ENCODE results near the gene SLC7A10. TPM values are rescaled to one million over a fixed set of nuclear protein-coding genes. Genes with fewer than 3 reads are reported as not detected.
A peak's percentile ranks its signal among the peaks of the same experiment; 100 is the strongest.

The SLC7A10 gene
- total RNA-seq, 1 donor, result not detected

GRCh38 chr19:33207903-33208302 is 17.7 kb downstream of the SLC7A10 start:
- H3K4me1 ChIP-seq (ENCODE audit: insufficient read depth, low read length), result no peaks in the 10 kb centered on the region
- no peak for TF ChIP-seq CTCF (IDR thresholded peaks at IDR 0.05; ENCODE audit: extremely low read depth, low read depth, low read length)
- no peak overlapping the region for H3K4me2 ChIP-seq (ENCODE audit: insufficient read depth, low read length)
- no peak overlapping the region for H2AFZ ChIP-seq (ENCODE audit: low read length)
- H3K9me3 ChIP-seq (ENCODE audit: low read depth, low read length), result no peaks in the 10 kb centered on the region
- no peak for DNase-seq (ENCODE audit: insufficient read length, low spot score, missing footprints)
- peaks cover 3% of the 10 kb centered on the region for H4K20me1 ChIP-seq (ENCODE audit: insufficient read depth, low read length)
- no peak overlapping the region for H3K27ac ChIP-seq (ENCODE audit: low read depth, low read length)
- H3K79me2 ChIP-seq (ENCODE audit: insufficient read depth, low read length), result no peaks in the 10 kb centered on the region
- no peak overlapping the region for H3K4me3 ChIP-seq (ENCODE audit: insufficient read depth, low read length)
- H3K27me3 ChIP-seq (ENCODE audit: insufficient read depth, low read length), result no peaks in the 10 kb centered on the region
- H3K36me3 ChIP-seq (ENCODE audit: insufficient read depth, low read length), result no peaks in the 10 kb centered on the region

- TF ChIP-seq CTCF (IDR thresholded peaks at IDR 0.05; ENCODE audit: extremely low read depth, low read depth, low read length), result no peak
- Histone ChIP-seq H3K4me2 (ENCODE audit: insufficient read depth, low read length) (no peak overlapping the region), H3K9me3 (ENCODE audit: low read depth, low read length) (no peaks in the 10 kb centered on the region), H3K79me2 (ENCODE audit: insufficient read depth, low read length) (no peaks in the 10 kb centered on the region), H3K27ac (ENCODE audit: low read depth, low read length) (no peak overlapping the region), H2AFZ (ENCODE audit: low read length) (no peak overlapping the region), H3K27me3 (ENCODE audit: insufficient read depth, low read length) (no peaks in the 10 kb centered on the region), H3K4me3 (ENCODE audit: insufficient read depth, low read length) (no peak overlapping the region), H3K4me1 (ENCODE audit: insufficient read depth, low read length) (no peaks in the 10 kb centered on the region), H4K20me1 (ENCODE audit: insufficient read depth, low read length) (peaks cover 3% of the 10 kb centered on the region), H3K36me3 (ENCODE audit: insufficient read depth, low read length) (no peaks in the 10 kb centered on the region)
- peak; percentile 63 for DNase-seq (ENCODE audit: insufficient read length, low spot score, missing footprints)
Measured at GRCh38 chr19:33207040-33207620, 18.5 kb downstream of the SLC7A10 start.

- Histone ChIP-seq H4K20me1 (ENCODE audit: insufficient read depth, low read length) (peaks cover 3% of the 10 kb centered on the region), H2AFZ (ENCODE audit: low read length) (no peak overlapping the region)
Measured at GRCh38 chr19:33206261-33207039, 19.2 kb downstream of the SLC7A10 start.

More at GRCh38 chr19:33206261-33207039, 19.2 kb downstream of the SLC7A10 start:
- Histone ChIP-seq H3K4me1 (ENCODE audit: insufficient read depth, low read length) (no peaks in the 10 kb centered on the region), H3K9me3 (ENCODE audit: low read depth, low read length) (no peaks in the 10 kb centered on the region), H3K4me3 (ENCODE audit: insufficient read depth, low read length) (no peak overlapping the region), H3K27me3 (ENCODE audit: insufficient read depth, low read length) (no peaks in the 10 kb centered on the region), H3K4me2 (ENCODE audit: insufficient read depth, low read length) (no peak overlapping the region), H3K36me3 (ENCODE audit: insufficient read depth, low read length) (no peaks in the 10 kb centered on the region), H3K27ac (ENCODE audit: low read depth, low read length) (no peak overlapping the region), H3K79me2 (ENCODE audit: insufficient read depth, low read length) (no peaks in the 10 kb centered on the region)
- DNase-seq (ENCODE audit: insufficient read length, low spot score, missing footprints), result peak; percentile 86
- TF ChIP-seq CTCF (IDR thresholded peaks at IDR 0.05; ENCODE audit: extremely low read depth, low read depth, low read length), result no peak

All from osteoblast (primary cell).